GM18870 (cell line): Measurements from ENCODE around the gene CELF6.

Source experiments
- ATAC-seq: cut with Tn5 transposase; IDR thresholded peaks from one replicate; pipeline ENCODE4 v1.9.1; 2021; ENCODE audit warnings: moderate library complexity; ENCODE audit not compliant: unreplicated experiment

The CELF6 gene

GRCh38 chr15:72272213-72272996 lies 47.6 kb downstream of the CELF6 start, which contains the start of gene PARP6:
PARP6 (minus strand) TSS chr15:72272554; CDS start chr15:72267477, 5,077 bp downstream.
- peak; percentile 83 for ATAC-seq

- no peak for ATAC-seq
Measured at GRCh38 chr15:72271895-72272212, 48.1 kb downstream of the CELF6 start.

GRCh38 chr15:72271221-72271620 lies 48.7 kb downstream of the CELF6 start:
- ATAC-seq, result no peak

GRCh38 chr15:72269739-72270138 lies 50.2 kb downstream of the CELF6 start:
- ATAC-seq, result no peak

GRCh38 chr15:72265031-72265430 lies 54.9 kb downstream of the CELF6 start:
- no peak for ATAC-seq

GRCh38 chr15:72252663-72253299 lies 67.2 kb downstream of the CELF6 start:
- ATAC-seq, result no peak

GRCh38 chr15:72249142-72249810 lies 70.7 kb downstream of the CELF6 start:
- ATAC-seq, result no peak

- ATAC-seq, result no peak
Measured at GRCh38 chr15:72248514-72248913, 71.4 kb downstream of the CELF6 start.

GRCh38 chr15:72242775-72243370 lies 77.1 kb downstream of the CELF6 start:
- ATAC-seq, result no peak

- ATAC-seq, result no peak
Measured at GRCh38 chr15:72239652-72240051, 80.3 kb downstream of the CELF6 start.

- no peak for ATAC-seq
Measured at GRCh38 chr15:72238586-72238985, 81.4 kb downstream of the CELF6 start.

GRCh38 chr15:72237853-72238224 lies 82.1 kb downstream of the CELF6 start:
- ATAC-seq, result no peak

- peak; percentile 69 for ATAC-seq
Measured at GRCh38 chr15:72237029-72237852, 82.7 kb downstream of the CELF6 start.

GRCh38 chr15:72236381-72237003 lies 83.5 kb downstream of the CELF6 start:
- ATAC-seq, result no peak

GRCh38 chr15:72235298-72235697 lies 84.7 kb downstream of the CELF6 start:
- ATAC-seq, result no peak
